Stimulated activated CD4-positive, alpha-beta T cell treated with anti-CD3 and anti-CD28 coated beads, Interleukin-1b, Interleukin-23, amount 100 ng/mL, for 1 hour (primary cell): Measurements from ENCODE around the gene BAIAP3.

Source experiments
- DNase-seq, 2 donors: peaks; one replicate each; pipeline ENCODE4 v3.0.0-alpha.2; 2020; ENCODE audit warnings: low read depth in 2 of 2

Gene BAIAP3

DNA sequence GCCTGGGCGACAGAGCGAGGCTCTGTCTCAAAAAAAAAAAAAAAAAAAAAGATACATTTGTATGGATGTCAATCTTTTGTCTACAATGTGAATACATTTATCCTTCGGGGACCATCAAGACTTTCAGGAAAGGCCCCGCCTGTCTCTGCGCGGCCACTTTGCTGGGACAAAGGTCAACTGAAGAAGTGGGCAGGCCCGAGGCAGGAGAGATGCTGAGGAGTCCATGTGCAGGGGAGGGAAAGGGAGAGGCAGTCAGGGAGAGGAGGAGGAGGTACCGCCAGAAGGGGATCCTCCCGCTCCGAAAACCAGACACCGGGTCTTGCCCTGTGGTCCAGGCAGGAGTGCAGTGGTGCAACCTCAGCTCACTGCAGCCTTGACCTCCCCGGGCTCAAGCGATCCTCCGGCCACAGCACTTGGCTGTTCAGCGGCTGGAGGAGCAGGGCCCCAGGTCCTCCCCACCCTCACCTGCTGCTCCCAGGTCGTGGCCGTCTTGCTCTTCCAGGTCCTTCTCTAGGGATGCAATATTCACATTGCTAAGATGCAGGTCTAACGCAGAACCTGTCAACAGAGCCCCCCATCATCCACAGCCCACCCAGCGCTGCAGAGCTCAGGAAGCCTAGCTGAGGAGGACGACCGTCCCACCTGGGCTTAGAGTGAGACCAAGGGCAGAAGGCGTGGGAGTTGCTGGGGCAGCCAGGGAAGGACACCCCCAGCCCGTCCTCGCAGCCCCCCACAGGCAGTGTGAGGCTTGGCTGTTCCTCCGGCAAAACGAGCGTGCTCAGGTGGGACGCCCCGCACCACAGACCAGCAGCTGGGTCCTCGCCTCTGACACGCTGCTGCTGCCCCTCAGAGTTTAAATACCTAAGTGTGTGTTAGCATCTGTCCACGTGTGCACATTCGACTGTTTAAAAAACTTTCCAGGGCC lies 37.9 kb downstream of the BAIAP3 start:
- no peak for DNase-seq

DNA sequence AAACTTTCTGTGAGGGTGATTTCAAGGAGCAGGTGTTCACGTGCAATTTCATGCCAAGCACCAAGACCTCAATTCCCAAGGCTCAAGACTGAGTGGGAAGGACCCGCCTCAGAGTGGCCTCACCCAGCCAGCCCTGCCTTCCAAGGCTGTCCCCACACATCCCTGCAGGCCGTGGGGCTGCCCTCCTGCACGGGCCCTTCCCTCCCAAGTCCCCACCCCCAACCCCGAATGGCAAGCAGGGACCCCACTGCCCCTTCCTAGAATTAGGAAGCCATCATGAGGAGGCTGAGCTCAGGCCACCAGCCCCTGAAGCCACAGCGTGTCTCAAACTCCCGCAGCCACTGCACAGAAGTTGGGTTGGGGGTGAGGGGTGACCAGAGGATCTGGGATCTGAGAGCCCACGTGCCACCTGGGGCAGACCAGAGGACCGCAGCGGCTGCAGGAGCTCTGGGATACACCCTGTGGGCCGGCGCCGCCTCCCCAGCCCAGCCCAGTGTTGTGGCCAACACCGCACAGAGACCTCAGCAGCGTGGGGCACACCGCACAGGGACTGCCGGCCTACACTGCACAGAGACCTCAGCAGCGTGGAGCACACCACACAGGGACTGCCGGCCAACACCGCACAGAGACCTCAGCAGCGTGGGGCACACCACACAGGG lies 39.0 kb downstream of the BAIAP3 start:
- no peak for DNase-seq

DNA sequence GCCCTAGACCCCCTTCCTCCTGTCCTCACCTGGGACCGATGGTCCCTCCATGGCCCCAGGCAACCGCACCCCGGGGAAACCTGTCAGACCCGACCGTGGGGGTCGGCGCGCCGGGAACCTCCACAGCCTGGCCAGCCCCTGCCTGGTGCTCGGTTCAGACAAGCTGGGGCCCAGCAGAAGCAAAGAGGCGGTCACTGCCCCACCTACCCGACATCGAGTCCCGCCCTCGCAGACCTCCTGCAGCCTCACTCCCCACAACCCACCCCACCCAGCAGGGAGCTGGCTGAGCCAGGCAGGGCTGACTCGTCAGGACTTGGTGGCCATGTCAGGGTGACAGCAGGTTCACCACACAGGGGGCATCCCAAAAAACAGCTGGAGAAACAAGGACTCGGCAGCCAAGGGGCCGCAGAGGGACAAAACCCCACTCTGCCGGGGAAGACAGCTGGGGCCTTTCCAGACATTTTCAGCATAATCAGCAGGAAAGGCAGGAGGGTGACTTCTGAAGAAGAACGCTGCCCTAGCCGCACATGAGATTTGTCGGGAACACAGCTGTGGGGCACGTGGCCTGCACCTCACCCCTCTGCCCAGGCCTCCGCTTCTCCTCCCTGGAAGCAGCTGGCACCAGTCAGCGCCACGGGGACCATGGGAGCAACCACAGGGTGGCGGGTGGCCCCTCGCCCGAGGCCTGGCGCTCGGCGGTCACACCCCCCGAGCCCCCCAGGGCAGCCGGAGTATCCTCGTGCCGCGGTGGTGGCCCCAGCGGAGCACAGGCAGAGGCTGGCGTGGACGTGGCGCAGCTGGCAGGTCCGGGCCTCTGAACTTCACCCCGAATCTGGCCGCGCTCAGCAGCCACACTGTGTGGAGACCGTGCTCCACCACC lies 41.2 kb downstream of the BAIAP3 start:
- DNase-seq, result no peak

DNA sequence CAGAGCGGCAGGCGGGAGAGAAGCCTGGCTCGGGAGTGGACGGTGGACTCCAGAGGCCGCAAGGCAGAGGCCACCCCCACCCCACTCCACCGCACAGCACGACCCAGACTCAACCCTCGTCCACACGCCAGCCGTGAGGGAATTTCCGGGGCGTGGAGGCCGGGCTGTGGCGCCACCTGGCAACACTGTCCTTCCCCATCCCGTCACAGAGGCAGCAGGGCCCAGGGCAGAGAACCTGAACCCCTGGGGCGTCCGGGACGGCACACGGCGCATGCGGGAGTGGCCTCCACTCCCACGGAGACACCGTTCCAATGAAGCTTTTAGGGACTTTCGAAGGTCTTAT lies 41.8 kb downstream of the BAIAP3 start:
- DNase-seq, result no peak

DNA sequence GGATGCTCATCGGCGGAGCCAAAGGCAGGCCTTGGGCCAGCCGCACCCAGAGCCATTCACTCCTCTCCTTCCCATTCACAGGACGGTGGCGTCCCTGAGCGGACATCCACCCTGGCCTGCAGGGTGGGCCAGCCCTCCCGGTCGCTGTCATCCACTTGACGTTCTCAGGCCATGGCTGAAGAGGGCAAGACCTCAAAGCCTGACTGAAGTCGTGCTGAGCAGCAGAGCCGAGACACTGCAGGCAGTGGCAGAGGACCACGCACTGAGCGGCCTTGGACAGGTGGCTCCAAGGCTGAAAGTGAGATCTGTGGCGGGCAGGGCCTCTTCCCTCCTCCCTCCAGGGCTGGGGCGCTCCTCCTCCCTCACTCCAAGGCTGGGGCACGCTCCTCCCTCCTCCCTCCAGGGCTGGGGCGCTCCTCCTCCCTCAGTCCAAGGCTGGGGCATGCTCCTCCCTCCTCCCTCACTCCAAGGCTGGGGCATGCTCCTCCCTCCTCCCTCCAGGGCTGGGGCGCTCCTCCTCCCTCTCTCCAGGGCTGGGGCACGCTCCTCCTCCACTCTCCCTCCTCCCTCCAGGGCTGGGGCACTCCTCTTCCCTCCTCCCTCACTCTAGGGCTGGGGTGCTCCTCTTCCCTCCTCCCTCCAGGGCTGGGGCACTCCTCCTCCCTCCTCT lies 42.4 kb downstream of the BAIAP3 start:
- DNase-seq, result no peak

DNA sequence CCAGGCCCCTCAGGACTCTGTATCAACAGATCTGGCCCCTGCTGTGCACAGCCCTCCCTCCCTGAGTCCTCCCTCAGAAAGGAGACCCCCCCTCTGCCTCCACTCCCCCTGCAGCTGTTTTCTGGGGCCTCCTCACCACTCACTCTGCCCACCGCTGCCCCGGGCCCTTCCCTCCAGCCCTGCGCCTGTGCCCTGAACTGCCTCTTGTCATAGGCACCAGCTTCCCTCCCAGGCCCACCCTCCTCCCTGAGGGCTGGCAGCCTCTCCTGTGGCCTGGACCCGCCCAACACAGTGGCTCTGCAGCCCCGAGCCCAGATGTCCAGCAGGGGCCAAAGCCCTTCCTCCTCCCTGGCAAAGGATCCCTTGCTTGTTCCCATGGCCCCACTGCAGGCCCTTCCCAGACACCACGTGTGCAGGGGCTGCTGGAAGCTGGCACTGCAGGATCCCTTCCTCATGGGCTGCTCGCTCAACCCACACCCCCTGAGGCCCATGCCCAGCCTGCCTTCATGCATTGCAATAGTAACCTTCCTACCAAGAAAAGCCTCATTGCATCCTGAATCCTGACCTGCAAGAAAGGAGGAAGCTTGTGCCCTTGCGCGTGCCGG lies 44.1 kb downstream of the BAIAP3 start:
- no peak for DNase-seq

DNA sequence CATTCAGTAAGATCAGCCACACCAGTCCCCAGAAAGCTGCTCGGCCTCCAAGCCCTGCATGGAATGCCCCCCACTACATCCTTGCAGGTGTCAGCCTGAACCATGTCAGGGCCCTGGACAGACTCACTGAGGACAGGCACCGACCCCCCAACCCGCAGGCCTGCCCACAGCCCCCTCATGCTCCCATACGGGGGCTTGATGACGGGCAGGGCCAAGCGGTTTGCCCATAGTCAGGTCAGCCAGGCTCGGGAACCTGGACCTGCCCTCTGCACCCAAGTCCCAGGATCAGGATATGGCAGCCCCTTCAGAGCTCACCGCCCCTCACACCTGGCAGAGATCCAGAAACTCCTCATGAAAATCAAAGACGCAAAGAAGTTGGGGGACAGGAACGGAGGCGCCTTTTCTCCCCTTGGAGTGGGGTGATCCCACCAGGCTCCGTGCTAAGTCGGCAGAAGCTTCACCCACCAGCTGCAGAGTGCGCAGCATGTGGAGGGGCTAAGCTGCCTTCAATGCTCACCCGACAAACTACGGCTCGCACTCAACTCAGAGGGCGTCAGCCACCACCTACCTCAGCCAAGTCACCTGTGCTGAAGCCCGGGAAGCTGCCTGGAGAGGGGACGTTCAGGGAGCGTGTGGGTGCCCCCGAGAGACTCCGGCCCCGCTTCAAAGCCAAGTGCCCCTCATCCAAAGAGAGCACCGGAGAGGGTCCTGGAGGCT lies 44.8 kb downstream of the BAIAP3 start:
- no peak for DNase-seq

DNA sequence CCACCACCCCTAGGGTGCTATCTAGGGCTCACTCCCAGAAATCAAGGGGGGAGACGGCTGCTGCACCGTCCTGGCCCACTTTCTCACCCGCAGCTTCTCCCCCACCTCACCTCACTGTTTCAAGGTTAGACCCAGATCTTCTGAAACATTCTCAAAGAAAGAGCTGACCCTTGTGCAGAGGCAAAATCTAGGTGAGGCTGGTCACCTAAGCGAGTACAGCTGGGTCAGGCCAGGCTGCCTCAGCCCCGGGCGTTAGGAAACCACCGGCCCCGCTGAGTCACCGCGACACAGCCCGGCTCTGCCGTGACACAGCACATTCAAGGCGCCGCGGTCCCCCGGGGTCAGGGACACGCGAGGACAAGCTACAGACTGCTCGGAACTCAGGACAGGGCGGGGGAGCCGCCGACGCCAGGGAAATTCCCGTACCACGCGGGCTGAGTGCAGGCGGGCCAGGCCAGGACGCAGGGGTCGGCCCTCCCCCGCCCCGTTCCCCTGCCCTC lies 45.4 kb downstream of the BAIAP3 start:
- peak in 1 of 2 donors; percentile 51 for DNase-seq

DNA sequence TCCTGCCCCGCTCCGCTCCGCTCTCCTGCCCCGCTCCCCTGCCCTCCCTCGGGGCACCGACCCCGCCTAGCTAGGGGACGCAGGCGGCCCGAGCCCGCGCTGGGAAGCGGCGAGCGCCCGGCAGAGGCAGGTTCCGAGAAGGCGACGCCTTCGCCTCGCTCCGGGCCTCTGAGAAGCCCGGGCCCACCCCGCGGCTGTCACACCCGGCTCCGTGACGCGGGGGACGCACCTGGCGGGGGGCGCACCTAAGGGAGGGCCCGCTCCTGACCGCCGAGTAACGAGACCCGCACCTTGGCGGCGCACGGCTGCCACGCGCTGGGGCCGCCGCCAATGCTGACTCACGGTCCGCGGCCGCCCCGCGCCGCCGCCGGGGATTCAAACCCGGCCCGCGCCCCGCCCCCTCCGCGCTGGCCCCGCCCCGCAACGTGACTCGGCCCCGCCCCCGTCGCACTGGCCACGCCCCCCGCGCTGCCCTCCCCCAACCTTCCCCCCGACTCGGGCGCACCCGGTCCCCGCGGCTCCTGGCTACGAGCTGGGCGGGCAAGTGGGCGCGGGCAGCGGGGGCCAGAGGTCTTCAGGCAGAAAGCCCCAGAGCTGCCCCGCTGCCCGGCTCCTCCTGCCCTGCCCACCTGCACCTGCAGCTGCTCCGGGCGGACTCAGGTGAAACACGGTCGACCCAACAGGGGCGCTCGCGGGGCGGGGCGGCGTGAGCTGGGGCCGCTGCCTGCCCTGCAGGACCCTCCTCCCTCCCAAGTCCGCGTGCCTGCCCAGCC lies 46.0 kb downstream of the BAIAP3 start:
- peak; percentile 23 to 65 for DNase-seq

DNA sequence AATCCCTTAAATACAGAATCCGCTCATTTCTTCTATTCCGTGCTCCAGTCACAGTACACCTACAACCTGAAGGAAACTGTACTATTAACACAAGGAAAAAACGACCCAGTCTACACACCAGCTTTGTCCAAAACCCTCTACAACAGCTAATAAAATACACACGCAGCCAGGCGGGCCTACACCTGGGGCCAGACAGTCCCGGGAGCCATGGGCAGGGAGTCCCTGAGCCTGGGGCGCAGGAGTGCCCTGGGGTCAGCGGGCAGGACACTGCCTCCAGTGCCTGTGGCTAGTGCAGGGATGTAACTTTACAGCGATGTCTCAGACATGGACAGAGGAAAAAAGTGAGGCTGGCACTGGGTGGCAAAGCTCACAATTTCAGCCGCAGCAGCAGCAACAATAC lies 46.8 kb downstream of the BAIAP3 start:
- DNase-seq, result no peak

DNA sequence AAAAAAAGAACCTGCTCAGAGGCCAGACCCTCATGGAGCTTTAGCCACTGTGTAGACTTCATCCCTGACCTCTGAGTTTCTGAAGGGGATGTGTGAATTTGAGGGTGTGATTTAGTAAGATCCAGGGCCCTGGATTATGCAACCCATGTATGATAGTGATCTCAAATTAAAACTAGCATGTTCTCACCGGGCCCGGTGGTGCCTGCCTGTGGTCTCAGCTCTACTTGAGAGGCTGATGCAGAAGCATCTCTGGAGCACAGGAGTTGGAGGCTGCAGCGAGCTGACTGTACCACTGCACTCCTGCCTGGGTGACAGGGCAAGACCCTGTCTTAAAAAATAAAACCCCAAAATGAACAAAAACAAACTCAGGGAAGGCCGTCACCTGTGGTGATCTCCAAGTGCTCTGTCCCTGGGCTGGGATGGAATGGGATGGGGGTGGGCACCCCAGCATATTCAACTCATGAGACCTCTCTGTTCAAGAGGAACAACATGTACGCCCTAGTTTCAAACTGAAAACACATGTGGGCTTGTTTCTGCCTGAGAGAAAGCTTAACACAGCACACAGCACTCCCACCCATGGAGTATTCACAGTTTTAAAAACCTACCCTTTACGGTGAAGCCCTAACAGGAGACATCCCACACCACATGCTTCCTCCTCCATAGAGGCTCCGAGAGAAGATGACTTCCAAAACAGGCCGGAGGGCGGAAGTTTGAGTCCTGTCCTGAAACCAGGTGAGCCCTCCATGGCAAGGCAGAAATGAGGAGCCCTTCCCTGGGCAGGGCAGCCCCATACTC lies 48.4 kb downstream of the BAIAP3 start:
- DNase-seq, result no peak

DNA sequence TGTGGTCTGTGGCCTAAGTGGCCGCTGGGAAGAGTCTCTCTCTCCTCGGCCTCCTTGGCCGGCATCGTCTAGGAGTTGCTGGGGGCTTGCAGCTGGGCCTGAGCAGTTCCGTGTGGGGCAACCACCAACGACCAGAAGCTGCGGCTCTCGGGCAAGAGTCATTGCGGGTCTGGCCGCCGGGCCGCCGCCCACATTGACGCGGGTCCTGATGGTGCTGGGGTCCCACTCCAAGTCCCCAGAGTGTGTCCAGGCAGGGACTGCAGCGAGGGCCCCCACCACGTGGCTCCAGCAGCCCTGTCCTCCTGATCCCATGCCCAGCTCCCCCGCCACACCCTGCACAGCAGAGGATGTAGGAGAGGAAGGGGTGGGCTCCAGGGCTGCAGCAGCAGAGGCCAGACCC lies 50.1 kb downstream of the BAIAP3 start:
- no peak for DNase-seq

DNA sequence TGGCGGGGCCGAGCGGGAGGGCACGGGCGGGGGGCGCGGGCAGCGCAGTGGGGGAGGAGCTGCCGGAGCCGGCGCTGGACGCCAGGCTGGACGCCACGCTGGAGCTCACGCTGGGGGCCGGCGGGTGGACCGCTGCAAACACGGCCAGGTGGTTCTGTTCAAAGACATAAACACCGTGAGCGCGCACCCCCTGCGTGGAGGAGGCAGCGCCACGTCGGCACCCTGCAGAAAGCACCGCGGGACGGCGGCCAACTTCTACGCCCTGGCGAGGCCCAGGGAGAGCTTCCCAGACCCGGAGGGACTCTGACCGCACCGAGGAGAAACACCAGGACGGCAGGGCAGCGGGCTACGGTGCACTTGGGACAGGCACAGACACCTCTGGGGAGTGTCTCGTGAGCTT lies 51.8 kb downstream of the BAIAP3 start:
- DNase-seq, result no peak

DNA sequence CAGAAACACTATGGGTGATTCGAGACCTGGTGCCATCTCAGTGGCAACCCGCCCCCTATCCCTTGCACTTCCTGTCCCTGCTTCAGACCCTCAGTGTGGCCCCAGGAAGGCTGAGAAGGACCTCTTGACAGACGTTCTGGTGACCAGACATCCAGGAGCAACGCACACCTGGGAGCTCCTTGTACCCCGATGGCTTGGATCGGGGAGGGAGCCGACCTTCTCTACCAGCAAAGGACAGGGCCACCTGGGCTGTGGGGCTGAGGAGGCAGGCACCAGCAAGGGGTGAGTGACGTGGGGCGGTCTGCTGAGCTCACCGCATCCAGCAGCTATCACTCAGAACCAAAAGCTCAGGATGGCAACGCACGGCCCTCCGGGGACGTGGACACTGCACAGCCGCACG lies 53.9 kb downstream of the BAIAP3 start:
- DNase-seq, result no peak

DNA sequence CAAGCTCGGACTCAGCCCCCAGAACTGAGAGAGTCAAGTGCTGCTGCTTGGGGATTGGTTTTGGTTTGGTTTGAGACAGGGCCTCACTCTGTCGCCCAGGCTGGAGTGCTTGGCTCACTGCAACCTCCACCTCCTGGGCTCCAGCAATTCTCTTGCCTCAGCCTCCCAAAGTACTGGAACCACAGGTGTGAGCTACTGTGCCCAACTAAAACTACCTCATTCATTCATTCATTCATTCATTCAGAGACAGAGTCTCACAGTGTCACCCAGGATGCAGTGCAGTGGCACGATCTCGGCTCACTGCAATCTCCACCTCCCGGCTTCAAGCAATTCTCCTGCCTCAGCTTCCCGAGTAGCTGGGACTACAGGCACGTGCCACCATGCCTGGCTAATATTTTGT lies 56.3 kb downstream of the BAIAP3 start:
- DNase-seq, result no peak

DNA sequence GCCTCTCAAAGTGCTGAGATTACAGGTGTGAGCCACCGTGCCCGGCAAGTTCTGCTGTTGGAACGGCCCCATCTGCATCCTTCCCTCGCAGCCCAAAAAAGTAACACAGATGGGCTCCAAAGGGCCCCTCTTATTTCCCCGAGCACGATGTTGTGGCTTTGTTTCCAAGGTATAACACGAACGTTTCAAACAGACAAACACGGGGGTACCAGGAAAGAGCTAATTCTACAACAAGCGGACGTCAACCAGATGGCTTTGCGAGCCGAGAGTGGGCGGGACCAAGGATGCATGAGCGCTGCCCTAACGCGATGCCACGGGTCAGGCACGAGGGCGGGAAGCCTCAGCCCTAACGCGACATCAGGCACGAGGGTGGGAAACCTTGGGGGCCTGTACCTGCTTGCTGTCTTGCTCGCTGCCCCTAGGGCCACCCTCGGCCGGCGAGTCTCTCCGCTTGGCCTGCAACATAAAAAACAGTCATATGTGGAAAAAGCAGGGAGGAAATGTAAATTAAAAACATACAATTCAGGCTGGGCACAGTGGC lies 56.9 kb downstream of the BAIAP3 start:
- no peak for DNase-seq

DNA sequence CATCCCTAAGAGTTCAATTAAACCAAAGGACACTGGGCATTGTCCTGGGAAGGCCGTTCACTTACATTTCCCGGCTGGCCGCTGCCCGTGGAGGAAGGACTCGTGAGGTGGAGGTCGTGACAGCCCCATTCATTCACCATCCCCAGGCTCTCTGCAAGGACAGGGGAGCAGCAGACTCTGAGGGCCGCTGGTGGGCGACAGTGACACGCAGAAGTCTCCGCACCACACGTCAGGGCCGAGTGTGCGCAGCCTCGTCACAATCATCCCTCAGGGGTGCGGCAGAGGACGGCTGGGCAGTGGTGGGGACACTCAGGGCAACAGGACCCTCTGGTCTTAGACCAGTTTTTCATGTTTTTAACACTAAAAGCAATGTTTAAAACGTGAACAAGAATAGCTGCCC lies 59.4 kb downstream of the BAIAP3 start:
- DNase-seq, result no peak

DNA sequence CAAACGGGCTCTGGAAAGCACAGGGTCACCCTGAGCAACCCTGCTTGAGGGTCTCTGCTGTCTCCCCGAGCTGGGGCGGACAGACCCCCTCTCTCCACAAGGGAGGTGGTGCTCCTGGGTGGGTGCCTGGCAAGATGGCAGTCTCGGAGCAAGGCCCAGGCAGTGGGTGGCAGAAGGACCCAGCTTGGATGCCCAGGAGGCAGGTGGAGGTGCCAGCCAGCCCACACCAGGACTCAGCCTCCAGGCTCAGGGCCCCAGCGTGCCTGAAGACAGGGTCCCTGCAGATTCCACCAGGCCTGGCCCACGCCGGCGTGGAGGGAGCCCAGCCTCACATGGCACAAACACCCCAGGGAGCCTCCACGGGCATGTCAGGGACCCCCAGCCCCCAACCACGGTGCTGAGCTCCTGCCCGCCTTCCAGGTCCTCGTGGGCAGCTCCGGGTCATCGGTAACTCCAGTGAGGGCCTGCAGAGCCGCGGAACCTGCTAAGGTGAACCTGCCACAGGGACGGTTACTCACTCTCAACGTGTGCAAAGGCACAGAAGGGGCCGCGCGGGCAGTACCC lies 60.2 kb downstream of the BAIAP3 start:
- DNase-seq, result no peak
